Fibroblast of mammary gland (primary cell): ENCODE measurements around the gene RUVBL2.

Experiments
- DNase-seq: peaks from one replicate; pipeline ENCODE4 v3.0.0-alpha.2; 2010; ENCODE audit warnings: low read depth
- H3K4me3 ChIP-seq: 2 replicates; pipeline ENCODE4 v1.5.1; 2011; ENCODE audit warnings: low read depth, mild to moderate bottlenecking, low read length, moderate library complexity; ENCODE audit not compliant: control insufficient read depth
- CTCF ChIP-seq: conservative IDR thresholded peaks from 2 replicates; pipeline ENCODE4 v1.5.1; 2011; ENCODE audit warnings: low read depth, low read length, inconsistent platforms; ENCODE audit not compliant: control insufficient read depth, insufficient read depth

The RUVBL2 gene

GRCh38 chr19:48950830-48951519, 42.7 kb upstream of the RUVBL2 start:
- TF ChIP-seq CTCF: no peak
- DNase-seq: no peak
- H3K4me3 ChIP-seq: no peak overlapping the region

GRCh38 chr19:48953141-48953540, 40.5 kb upstream of the RUVBL2 start:
- no peak for TF ChIP-seq CTCF
- H3K4me3 ChIP-seq: no peak overlapping the region
- DNase-seq: no peak

- peak overlapping the region; percentile 50 for H3K4me3 ChIP-seq
- no peak for TF ChIP-seq CTCF
- no peak for DNase-seq
Measured at GRCh38 chr19:48953990-48954594, 39.6 kb upstream of the RUVBL2 start.

GRCh38 chr19:48954595-48955307, 38.9 kb upstream of the RUVBL2 start, which contains the start of gene BAX:
BAX (plus strand) TSS chr19:48954875; CDS start chr19:48954929, 54 bp downstream.
- TF ChIP-seq CTCF: no peak
- peak; percentile 96 for DNase-seq
- peak within 1 kb of the TSS; percentile 89 for H3K4me3 ChIP-seq

- H3K4me3 ChIP-seq: peak overlapping the region; percentile 89
- TF ChIP-seq CTCF: no peak
- DNase-seq: no peak
Measured at GRCh38 chr19:48955308-48955958, 38.3 kb upstream of the RUVBL2 start.

GRCh38 chr19:48958006-48958405, 35.7 kb upstream of the RUVBL2 start:
- H3K4me3 ChIP-seq: no peak overlapping the region
- DNase-seq: no peak
- no peak for TF ChIP-seq CTCF
